Fibroblast of lung (primary cell): ENCODE measurements around the gene CFD.

Source experiments
- CTCF ChIP-seq, 2 donors: IDR thresholded peaks in 1 of 2; conservative IDR thresholded peaks in 1 of 2; 1 replicate in 1 of 2; 2 replicates in 1 of 2; pipeline ENCODE4 v1.5.1; 2011 to 2012; ENCODE audit warnings: low read length in 2 of 2, control low read depth in 1 of 2, inconsistent platforms in 1 of 2, low read depth in 1 of 2, mild to moderate bottlenecking in 1 of 2
- EZH2 ChIP-seq: IDR thresholded peaks from 2 replicates; pipeline ENCODE4 v1.5.1; 2012; ENCODE audit warnings: low read length, control low read depth, mild to moderate bottlenecking; ENCODE audit errors: missing control alignments

- no peak for TF ChIP-seq CTCF (conservative IDR thresholded peaks at IDR 0.05 in 1 of 2, IDR thresholded peaks at IDR 0.05 in 1 of 2; ENCODE audit: low read depth in 1 of 2, low read length in 2 of 2)
- no peak for TF ChIP-seq EZH2
Observed at GRCh38 chr19:867855-868457, 8.5 kb downstream of the CFD start.
